Karpas-422 (cell line): ENCODE results near the gene ASCL1. TPM values are rescaled to one million over a fixed set of nuclear protein-coding genes. Genes with fewer than 3 reads are reported as not detected.
A peak's percentile ranks its signal among the peaks of the same experiment; 100 is the strongest.

Experiments
- DNase-seq: peaks from one replicate; pipeline ENCODE4 v3.0.0-alpha.2; 2015
- H2AFZ ChIP-seq: fragments of 200-600 bp; sonication (generic); 2 replicates; pipeline ENCODE4 v1.6.1; 2014; ENCODE audit warnings: antibody characterized with exemption, low read length, mixed read lengths
- H3K27ac ChIP-seq: fragments of 200-600 bp; sonication (generic); 2 replicates; pipeline ENCODE4 v1.5.1; 2014; ENCODE audit warnings: mild to moderate bottlenecking, low read length, moderate library complexity
- H3K27me3 ChIP-seq: fragments of 200-600 bp; sonication (generic); 2 replicates; pipeline ENCODE4 v1.6.1; 2014; ENCODE audit warnings: low read length, mixed read lengths
- H3K36me3 ChIP-seq: fragments of 200-600 bp; sonication (generic); 2 replicates; pipeline ENCODE4 v1.6.1; 2014; ENCODE audit warnings: low read length, mixed read lengths; ENCODE audit not compliant: insufficient read depth
- H3K4me1 ChIP-seq: fragments of 200-600 bp; sonication (generic); 2 replicates; pipeline ENCODE4 v1.6.1; 2014; ENCODE audit warnings: mild to moderate bottlenecking, low read length, mixed read lengths
- H3K4me2 ChIP-seq: fragments of 200-600 bp; sonication (generic); 2 replicates; pipeline ENCODE4 v1.6.1; 2014; ENCODE audit warnings: low read length, low read depth, mild to moderate bottlenecking; ENCODE audit not compliant: poor library complexity, severe bottlenecking
- H3K4me3 ChIP-seq: fragments of 200-600 bp; sonication (generic); 2 replicates; pipeline ENCODE4 v1.5.1; 2014; ENCODE audit warnings: mild to moderate bottlenecking, antibody characterized with exemption, low read length, mixed read lengths
- H3K79me2 ChIP-seq: fragments of 200-600 bp; sonication (generic); 2 replicates; pipeline ENCODE4 v1.6.1; 2014; ENCODE audit warnings: mild to moderate bottlenecking, low read length, mixed read lengths
- H3K9ac ChIP-seq: fragments of 200-600 bp; sonication (generic); 2 replicates; pipeline ENCODE4 v1.6.0; 2014; ENCODE audit warnings: low read length
- H3K9me2 ChIP-seq: fragments of 200-600 bp; sonication (generic), shearing (Covaris generic); replicated peaks from 2 replicates; pipeline ENCODE4 v1.6.0; 2014; ENCODE audit warnings: mild to moderate bottlenecking, low read length, moderate library complexity; ENCODE audit not compliant: insufficient read depth
- H3K9me3 ChIP-seq: fragments of 300-700, 200-600 bp; sonication (generic); 2 replicates; pipeline ENCODE4 v1.6.1; 2014; ENCODE audit warnings: low read length, mixed read lengths
- H4K20me1 ChIP-seq: fragments of 200-600 bp; sonication (generic); 2 replicates; pipeline ENCODE4 v1.6.1; 2014; ENCODE audit warnings: mild to moderate bottlenecking, antibody characterized with exemption, low read length, low read depth; ENCODE audit not compliant: insufficient read depth
- total RNA-seq: library from RNA; depleted of rRNA; stranded (reverse); fragments of >200 nt; shearing (Covaris generic); gene quantifications from 2 replicates; pipeline ENCODE4 v1.2.3, GENCODE V29; 2014; ENCODE audit warnings: low replicate concordance

The ASCL1 gene
- total RNA-seq, 1 experiment from 2014 or later = not detected

DNA sequence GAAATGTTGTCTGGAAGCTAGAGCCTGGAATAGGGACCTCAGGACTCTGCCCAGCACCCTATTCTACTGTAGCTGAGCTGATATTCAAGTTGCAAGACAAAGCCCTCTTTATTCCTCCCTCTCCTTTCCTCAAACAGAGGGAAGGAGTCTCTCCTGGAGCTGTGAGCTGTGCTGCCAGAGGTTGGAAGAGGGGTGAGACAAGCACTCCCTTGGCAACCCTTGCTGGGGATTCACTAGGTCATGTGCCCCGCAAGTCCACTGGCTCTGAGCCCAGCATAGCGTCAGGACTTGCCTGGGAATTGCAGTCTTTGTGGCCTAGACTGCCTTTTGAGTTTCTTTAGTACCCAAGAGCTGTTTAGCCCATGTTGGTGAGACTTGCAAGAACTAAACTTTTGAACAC, 11.4 kb upstream of the ASCL1 start:
- Histone ChIP-seq H3K9ac (no peak overlapping the region), H3K4me2 (no peak overlapping the region), H3K9me3 (no peaks in the 10 kb centered on the region), H4K20me1 (no peaks in the 10 kb centered on the region), H2AFZ (no peak overlapping the region), H3K4me1 (no peaks in the 10 kb centered on the region), H3K4me3 (no peak overlapping the region), H3K36me3 (no peaks in the 10 kb centered on the region), H3K27ac (no peak overlapping the region), H3K9me2 (no peaks in the 10 kb centered on the region), H3K79me2 (no peaks in the 10 kb centered on the region), H3K27me3 (no peaks in the 10 kb centered on the region)
- DNase-seq = no peak

DNA sequence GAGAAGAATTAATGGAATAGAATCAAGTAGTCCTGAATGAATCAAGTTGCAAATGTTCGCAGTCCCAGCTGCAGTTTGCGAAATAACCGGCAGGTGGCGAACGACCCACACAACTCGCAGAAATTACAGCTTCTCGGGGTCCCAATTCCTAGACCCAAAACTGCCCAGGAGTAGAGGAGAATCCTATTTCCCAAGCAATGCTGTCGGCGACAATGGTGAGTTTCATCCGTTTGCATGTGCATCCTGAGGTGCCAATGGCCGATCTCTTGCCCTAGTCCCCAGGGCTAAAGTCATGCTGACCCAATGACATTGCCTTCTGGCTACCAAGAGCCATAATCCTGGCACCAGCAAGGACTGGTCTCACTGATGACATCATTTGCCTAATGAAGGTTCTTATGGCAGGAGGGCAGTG, 8.5 kb upstream of the ASCL1 start:
- Histone ChIP-seq H3K36me3 (no peaks in the 10 kb centered on the region), H3K27ac (no peak overlapping the region), H3K4me3 (no peak overlapping the region), H3K9me2 (no peaks in the 10 kb centered on the region), H3K9me3 (no peaks in the 10 kb centered on the region), H3K4me2 (no peak overlapping the region), H3K9ac (no peak overlapping the region), H2AFZ (no peak overlapping the region), H4K20me1 (no peaks in the 10 kb centered on the region), H3K79me2 (no peaks in the 10 kb centered on the region), H3K4me1 (no peaks in the 10 kb centered on the region), H3K27me3 (no peaks in the 10 kb centered on the region)
- peak; percentile 77 for DNase-seq

DNA sequence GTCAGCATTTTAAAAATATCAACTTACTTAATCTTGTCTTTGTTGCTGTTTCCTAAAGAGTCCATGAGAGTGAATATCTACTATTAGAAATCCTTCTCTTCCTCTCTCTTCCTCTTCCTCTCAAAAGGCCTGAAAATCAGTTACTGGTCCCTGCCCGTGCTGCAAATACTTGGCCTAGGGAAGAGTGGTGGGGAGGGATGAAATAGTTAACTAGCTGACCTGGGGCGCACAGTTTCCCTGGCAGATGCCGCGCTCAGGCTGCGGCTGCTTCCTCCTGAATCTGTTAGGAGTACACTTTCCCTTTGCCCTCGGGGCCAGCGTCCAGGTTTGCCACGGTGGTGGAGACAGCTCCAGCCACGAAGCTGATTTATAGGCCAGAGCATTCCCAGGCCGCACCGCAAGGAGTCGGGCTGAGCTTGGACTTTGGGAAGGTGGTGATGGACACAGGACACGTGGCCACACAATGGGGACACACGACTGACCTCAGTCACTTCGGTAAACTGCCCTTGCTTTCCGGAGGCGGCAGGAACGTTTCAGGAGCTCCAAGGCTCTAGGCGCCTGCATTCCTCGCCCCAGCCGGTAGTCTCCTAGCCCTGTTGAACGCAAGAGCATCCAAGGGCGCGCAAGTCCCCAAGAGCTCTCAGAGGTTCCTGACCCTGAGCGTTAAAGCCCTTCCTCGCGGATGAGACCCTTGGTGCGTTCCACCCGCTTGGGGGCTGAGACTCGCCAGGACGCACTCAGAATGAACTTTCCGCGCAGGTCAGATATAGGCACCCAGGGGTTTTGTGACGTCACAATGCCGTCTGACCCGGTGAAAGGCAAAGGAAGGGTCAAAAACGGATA, 7.1 kb upstream of the ASCL1 start:
- Histone ChIP-seq H3K4me1 (no peaks in the 10 kb centered on the region), H3K27me3 (no peaks in the 10 kb centered on the region), H3K9ac (no peak overlapping the region), H4K20me1 (no peaks in the 10 kb centered on the region), H3K27ac (no peak overlapping the region), H3K36me3 (no peaks in the 10 kb centered on the region), H3K4me2 (no peak overlapping the region), H2AFZ (no peak overlapping the region), H3K9me3 (no peaks in the 10 kb centered on the region), H3K79me2 (no peaks in the 10 kb centered on the region), H3K9me2 (no peaks in the 10 kb centered on the region), H3K4me3 (no peak overlapping the region)
- DNase-seq = no peak

DNA sequence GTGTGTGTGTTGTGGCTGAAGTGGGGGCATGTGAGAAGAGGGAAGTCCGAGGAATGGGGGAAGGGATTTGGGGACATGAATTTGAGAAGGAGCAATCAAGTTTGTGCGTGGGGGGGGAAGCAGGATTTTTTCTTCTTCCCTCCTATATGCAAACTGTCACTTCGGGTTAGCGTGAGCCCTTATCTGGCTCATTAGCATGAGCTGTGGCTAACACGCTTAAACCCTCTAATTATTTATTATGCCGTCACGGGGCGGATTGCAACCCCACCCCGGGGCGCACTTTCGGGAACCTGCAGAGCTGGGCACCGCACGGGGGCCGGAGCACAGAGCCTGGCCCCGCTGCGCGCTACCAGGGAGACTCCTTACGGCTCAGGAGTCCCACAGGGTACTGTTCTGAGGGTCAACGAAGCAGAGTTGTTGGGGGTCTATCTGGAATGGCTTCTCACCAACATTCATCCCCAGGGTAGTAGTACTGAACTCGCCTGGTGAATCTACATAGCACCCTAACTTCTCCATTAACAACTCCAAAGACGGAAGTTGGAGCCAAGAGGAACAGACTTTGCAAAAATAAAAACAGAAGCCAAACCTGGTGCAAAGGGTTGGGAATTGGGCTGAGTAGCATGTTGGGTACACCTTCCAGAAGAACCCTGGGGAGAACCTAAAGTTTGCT, 6.4 kb upstream of the ASCL1 start:
- no peak for DNase-seq
- Histone ChIP-seq H3K4me2 (no peak overlapping the region), H3K27me3 (no peaks in the 10 kb centered on the region), H3K9ac (no peak overlapping the region), H3K27ac (no peak overlapping the region), H3K9me2 (no peaks in the 10 kb centered on the region), H3K4me3 (no peak overlapping the region), H4K20me1 (no peaks in the 10 kb centered on the region), H3K4me1 (no peaks in the 10 kb centered on the region), H3K9me3 (no peaks in the 10 kb centered on the region), H2AFZ (no peak overlapping the region), H3K79me2 (no peaks in the 10 kb centered on the region), H3K36me3 (no peaks in the 10 kb centered on the region)

DNA sequence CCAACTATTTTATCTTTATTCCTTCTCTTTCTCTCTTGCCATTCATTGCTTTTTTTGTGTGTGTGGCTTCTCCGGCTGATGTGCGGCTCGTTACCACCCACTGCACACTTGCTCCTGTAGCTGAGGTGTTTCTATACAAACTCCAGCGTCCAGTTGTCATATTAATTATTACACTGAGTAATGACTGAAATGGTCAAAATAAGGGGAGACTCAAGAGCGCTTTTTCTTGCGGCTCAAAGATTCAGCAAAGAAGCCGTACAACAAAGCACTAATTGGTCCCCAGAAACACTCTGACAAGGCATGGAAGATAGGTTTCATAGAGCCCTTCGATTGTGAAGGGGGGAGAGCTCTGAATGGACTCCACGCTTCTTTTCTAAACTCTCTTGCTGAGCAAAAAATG, 5.6 kb upstream of the ASCL1 start:
- H2AFZ ChIP-seq = no peak overlapping the region
- no peak for DNase-seq
- no peaks in the 10 kb centered on the region for H3K36me3 ChIP-seq
- no peaks in the 10 kb centered on the region for H4K20me1 ChIP-seq
- H3K27ac ChIP-seq = no peak overlapping the region
- no peak overlapping the region for H3K4me3 ChIP-seq
- no peaks in the 10 kb centered on the region for H3K9me3 ChIP-seq
- H3K4me2 ChIP-seq = no peak overlapping the region
- no peaks in the 10 kb centered on the region for H3K79me2 ChIP-seq
- no peaks in the 10 kb centered on the region for H3K27me3 ChIP-seq
- H3K9ac ChIP-seq = no peak overlapping the region
- no peaks in the 10 kb centered on the region for H3K9me2 ChIP-seq
- H3K4me1 ChIP-seq = no peaks in the 10 kb centered on the region

DNA sequence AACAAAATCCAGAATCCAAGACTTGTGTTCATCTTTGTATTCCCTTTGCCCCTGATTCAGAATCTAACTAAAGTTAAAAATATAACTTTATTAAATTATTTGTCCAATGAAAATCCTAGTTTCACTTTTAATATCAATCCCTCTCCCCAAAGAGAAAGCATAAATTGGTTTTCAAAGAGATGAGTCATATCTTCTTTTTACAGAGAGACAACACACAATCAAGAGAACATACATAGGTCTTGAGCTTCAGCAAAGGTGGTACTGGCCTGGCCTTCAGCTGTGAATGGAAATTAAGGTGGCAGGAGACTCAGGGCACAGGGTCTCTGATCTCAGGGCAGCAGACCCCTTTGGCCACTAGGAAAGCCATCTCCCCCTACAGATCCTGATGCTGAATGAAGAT, 4.3 kb upstream of the ASCL1 start:
- H3K36me3 ChIP-seq = no peaks in the 10 kb centered on the region

DNA sequence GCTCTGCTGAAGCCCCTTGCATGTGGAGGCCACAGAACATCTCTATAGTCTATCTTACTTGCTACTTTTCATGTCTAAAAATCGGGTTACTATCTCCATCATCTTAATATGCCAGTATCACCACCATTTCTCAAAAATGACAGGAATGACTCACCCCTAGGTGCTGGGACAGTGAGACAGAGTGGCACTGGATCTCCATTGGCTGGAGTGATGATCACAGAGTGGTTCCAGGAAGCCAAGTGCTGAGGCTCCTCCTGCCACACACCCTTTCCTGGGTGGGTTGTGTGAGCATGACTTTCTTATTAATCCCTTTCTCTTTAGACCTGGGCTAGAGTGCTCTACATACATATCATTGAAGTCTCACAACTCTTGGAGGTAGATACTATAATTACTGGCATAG, 3.3 kb upstream of the ASCL1 start:
- H3K9ac ChIP-seq = no peak overlapping the region
- no peak overlapping the region for H3K4me2 ChIP-seq
- H3K4me3 ChIP-seq = no peak overlapping the region
- H3K27ac ChIP-seq = no peak overlapping the region
- H3K9me3 ChIP-seq = no peaks in the 10 kb centered on the region
- no peaks in the 10 kb centered on the region for H3K4me1 ChIP-seq
- H2AFZ ChIP-seq = no peak overlapping the region
- H4K20me1 ChIP-seq = no peaks in the 10 kb centered on the region
- no peaks in the 10 kb centered on the region for H3K9me2 ChIP-seq
- no peaks in the 10 kb centered on the region for H3K27me3 ChIP-seq
- H3K36me3 ChIP-seq = no peaks in the 10 kb centered on the region
- DNase-seq = no peak
- no peaks in the 10 kb centered on the region for H3K79me2 ChIP-seq

More for the DNA sequence above, 4.3 kb upstream of the ASCL1 start:
- no peak overlapping the region for H3K4me3 ChIP-seq
- H3K9ac ChIP-seq = no peak overlapping the region
- no peak overlapping the region for H3K27ac ChIP-seq
- H4K20me1 ChIP-seq = no peaks in the 10 kb centered on the region
- H3K9me2 ChIP-seq = no peaks in the 10 kb centered on the region
- no peaks in the 10 kb centered on the region for H3K27me3 ChIP-seq
- no peaks in the 10 kb centered on the region for H3K79me2 ChIP-seq
- no peak overlapping the region for H3K4me2 ChIP-seq
- H3K9me3 ChIP-seq = no peaks in the 10 kb centered on the region
- H3K4me1 ChIP-seq = no peaks in the 10 kb centered on the region
- H2AFZ ChIP-seq = no peak overlapping the region
- no peak for DNase-seq

DNA sequence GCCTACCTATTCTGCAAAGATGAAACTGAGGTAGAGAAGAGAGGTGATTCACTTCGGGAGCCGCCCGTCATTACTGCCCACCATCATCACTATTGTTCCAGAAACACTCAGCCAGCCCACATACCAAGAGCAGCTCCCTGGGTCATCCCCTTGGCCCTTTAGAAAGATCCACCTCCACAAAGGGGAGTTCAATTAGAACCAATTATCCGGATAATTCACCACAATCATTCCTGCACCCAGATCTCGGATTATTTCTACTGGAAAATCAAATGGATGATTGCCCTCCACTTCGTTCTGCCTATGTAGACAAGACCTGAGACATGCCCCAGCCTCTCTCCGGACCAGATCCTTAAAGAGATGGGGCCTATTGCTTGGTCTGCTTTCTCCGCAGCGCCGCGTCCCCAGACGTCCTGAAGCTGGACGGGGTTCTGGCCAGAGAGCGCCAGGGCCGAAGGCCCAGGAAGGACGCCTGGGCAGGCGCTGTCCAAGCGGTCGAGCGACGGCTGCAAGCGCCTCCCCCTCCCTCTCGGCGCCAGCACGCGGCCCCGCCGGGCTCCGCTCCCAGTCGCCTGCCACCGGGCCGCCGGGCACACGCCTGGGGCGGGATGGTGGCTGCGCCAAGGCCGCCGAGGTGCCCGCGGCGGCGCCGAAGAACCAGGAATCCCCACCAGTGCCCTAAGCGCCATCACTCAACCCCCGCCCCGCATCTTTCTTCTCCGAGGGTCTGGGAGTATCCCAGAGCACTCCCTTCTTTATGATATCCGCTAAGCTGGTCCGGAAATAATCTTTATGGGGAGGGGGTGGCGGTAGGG, 1.3 kb upstream of the ASCL1 start:
- H3K9me2 ChIP-seq = no peaks in the 10 kb centered on the region
- no peak overlapping the region for H3K4me3 ChIP-seq
- H3K27ac ChIP-seq = no peak overlapping the region
- no peak for DNase-seq
- H4K20me1 ChIP-seq = no peaks in the 10 kb centered on the region
- H3K9me3 ChIP-seq = no peaks in the 10 kb centered on the region
- H3K27me3 ChIP-seq = no peaks in the 10 kb centered on the region
- H3K9ac ChIP-seq = no peak overlapping the region
- no peaks in the 10 kb centered on the region for H3K4me1 ChIP-seq
- H3K4me2 ChIP-seq = no peak overlapping the region
- H2AFZ ChIP-seq = no peak overlapping the region
- H3K79me2 ChIP-seq = no peaks in the 10 kb centered on the region
- no peaks in the 10 kb centered on the region for H3K36me3 ChIP-seq
